ENCODE measurements around the gene PCMT1. TPM values are rescaled to one million over a fixed set of nuclear protein-coding genes. Genes with fewer than 3 reads are reported as not detected.

Gene PCMT1
- total and polyA plus RNA-seq, 2 of the 8 experiments (the other 6 are each of a cell fraction or from before 2014, with no cell fraction given): 84.3 to 91.3 TPM

DNA sequence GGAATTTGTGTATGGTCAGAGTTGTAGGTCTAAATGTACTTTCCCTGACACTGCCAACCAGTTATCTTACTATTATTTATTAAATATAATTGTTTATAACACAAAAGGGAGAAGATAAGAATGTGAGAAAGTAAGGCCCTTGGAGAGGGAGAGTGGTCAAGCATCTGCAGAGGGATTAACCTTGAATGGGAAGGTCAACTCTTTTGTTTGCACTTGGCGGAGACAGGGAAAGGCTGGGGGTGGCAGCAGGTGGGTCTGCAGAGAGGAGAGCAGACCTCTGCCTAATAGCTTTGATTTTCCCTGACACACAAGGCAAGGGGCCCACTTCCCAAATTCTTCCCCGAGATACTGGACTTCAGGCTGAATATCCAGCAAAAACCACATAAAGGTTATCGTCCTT is 110.4 kb downstream of the PCMT1 start (continued):
- no peak for TF ChIP-seq RBBP5 (IDR thresholded peaks at IDR 0.05; ENCODE audit: borderline replicate concordance, low read depth, low read length)
- no peak for TF ChIP-seq KDM4A (IDR thresholded peaks at IDR 0.05; ENCODE audit: low read depth, low read length, severe bottlenecking)
- no peak for TF ChIP-seq RAD21 (IDR thresholded peaks at IDR 0.05 in 1 of 2, conservative IDR thresholded peaks at IDR 0.05 in 1 of 2; ENCODE audit: low read depth in 2 of 2, low read length in 2 of 2)
- no peak for TF ChIP-seq CHD2 (IDR thresholded peaks at IDR 0.05; ENCODE audit: low read length)
- TF ChIP-seq BACH1 (IDR thresholded peaks at IDR 0.05; ENCODE audit: low read length): no peak
- TF ChIP-seq KDM1A (IDR thresholded peaks at IDR 0.05; ENCODE audit: borderline replicate concordance, low read length): no peak

Data from H1 (cell line).